ENCODE data around the gene FCRL5.
"Not testable (repeated sequence)": the region's sequence is repeated elsewhere in the genome, so short reads cannot be mapped to it uniquely, and the experiment has no call there.

Gene FCRL5

GRCh38 chr1:157551694-157552693, at the start of gene FCRL5:
FCRL5 (minus strand) TSS chr1:157552515; CDS start chr1:157552362, 153 bp downstream.
- no peak for DNase-seq

- no peak for DNase-seq
Observed at GRCh38 chr1:157600236-157600635, 47.9 kb upstream of the FCRL5 start.

GRCh38 chr1:157597959-157598667, 45.8 kb upstream of the FCRL5 start, which contains the start of gene FCRL4:
FCRL4 (minus strand) TSS chr1:157598085; CDS start chr1:157597944, 141 bp downstream.
- DNase-seq, result no peak

DNA sequence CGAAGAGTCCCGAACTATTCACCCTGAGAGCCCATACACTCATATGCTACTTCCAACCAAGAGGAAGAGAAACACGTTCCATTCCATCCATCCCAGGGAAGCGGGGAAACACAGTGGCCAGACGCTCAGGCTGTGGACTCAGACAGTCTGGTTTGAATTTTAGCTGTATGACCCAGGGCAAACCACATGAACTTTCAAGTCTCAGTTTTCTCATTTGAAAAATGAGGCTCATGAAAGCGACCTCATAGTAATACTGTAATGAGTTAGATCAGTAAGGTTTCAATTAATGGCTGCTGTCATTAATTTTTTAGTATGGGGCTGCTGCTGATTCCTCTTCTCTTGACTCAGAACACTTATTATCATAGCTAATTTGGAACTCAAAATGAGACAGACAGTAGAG, 44.1 kb upstream of the FCRL5 start:
- no peak for DNase-seq

GRCh38 chr1:157595356-157595755, 43.0 kb upstream of the FCRL5 start:
- no peak for DNase-seq

GRCh38 chr1:157585984-157586383, 33.7 kb upstream of the FCRL5 start:
- DNase-seq, result no peak

DNA sequence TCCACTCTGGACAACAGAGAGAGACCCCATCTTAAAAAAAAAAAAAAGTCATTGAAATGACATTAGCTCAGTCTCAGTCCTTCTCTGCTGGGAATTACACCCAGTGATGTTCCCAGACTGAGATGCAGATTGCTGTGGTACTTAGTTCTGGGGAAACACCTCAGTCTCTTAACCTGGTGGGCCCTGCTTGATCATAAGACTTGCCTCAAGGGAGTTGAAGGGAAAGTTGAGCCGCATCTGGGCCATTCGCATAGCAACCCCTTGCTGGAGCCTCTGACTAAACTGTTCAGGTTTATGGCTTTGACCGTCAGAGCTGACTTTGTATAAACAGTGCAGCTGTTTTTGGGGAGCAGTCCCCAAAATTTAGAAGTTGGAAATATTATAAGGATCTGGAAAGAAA, 32.2 kb upstream of the FCRL5 start:
- no peak for DNase-seq

DNA sequence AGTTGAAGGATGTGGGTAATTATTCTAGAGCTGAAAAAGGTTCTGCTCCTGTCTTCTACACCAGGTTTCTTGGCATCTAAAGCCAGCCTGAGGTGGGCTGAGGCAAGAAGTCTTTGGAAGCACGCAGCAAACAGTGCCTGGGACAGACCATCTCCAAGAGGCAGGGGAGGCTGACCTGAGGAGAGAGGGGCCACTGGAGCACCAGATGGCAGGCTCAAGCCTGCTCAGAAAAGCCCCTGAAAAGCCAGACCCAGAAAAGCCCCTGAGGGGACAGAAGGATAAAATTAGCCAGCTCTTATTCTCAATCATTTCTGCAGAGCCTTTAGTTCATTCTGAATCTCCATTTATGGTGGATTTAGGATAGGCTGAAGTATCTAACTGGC, 28.5 kb upstream of the FCRL5 start:
- no peak for DNase-seq

- peak; percentile 26 for DNase-seq
Observed at GRCh38 chr1:157580179-157580827, 28.0 kb upstream of the FCRL5 start.

DNA sequence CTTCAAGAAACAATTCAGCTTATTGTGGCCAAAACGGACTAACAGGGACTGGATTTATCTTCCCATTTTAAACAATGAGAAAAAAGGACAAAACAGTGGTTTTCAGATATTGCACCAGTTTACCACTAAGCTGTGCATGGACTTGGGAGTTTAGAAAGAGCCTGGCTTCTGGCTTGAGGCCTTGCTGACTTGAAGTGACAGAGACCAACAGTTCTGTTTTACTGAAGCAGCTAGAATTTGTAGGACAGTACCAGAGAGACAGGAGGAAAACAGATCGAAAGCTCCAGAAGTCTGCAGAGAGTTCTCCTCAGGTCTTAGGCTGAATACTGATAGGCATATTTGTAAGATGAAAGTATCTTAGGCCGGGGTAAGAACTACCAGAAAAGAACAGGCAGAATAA, 25.1 kb upstream of the FCRL5 start:
- DNase-seq, result no peak

- no peak for DNase-seq
Observed at GRCh38 chr1:157575744-157576143, 23.4 kb upstream of the FCRL5 start.

DNA sequence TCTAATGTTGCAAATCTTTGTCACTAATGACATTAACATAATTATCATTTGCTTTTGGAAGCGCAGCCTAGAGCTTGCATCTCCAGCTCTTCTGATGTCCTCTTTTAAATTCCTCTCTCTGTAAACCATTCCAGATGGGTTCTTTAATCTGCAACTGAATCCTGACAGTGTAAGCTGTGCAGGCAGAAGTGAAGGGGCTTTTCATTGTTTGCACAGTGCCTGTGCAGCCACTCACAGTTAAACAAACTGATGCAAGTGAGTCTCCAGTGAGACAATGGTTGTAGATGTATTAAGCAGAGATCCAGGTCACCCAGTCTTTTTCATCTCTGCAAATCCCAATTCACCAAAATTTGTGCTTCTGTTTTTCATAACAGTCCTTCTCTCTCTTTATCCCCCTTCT, 22.5 kb upstream of the FCRL5 start:
- DNase-seq, result no peak

DNA sequence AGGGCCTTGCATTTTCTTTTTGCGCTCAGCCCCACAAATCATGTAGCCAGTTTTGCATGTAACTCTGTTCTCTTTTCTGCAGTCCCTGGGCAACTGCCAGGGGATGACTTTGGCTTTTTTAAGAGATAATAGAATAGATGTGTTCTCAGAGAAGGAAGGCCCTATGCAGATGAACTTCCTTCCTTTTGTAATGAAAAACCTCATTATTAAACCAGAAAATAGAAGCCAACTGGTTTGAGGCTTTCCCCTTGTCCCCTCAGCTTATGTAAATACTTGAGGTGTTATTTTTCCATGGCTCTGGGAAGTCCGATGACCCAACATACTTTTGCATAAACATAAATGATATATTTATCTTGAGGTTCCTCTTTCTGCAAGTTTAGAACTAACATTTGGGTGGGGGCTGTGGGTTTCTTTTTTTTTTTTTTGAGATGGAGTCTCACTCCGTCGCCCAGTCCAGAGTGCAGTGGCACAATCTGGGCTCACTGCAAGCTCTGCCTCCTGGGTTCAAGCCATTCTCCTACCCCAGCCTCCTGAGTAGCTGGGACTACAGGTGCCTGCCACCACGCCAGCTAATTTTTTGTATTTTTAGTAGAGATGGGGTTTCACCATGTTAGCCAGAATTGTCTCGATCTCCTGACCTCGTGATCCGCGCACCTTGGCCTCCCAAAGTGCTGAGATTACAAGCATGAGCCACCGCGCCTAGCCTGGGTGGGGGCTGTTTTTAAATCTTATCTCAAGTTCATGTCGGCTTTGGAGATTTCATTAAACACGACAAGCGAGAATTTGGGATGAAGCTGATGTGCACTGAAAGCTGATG, 14.4 kb upstream of the FCRL5 start:
- DNase-seq, result no peak

DNA sequence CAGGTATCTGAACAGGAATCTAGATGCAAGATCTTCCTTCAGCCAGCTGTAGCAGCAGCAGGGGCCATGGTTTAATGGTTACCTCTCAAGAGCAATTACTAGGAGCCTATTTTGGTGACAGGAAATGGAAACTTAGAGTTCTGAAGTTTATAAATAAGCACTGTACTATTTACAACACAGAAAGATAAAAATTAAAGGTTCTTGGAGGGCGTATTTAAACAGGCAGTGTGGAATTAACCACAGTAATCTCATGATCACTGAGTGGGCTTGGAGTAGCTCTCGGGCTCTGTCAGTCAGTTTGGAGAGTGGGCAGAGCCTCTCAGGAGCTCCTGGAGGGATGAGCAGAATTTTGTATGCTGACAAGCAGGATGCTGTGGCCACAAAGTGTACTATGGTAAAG, 10.2 kb upstream of the FCRL5 start:
- no peak for DNase-seq

GRCh38 chr1:157558119-157558518, 5.8 kb upstream of the FCRL5 start:
- DNase-seq, result no peak

DNA sequence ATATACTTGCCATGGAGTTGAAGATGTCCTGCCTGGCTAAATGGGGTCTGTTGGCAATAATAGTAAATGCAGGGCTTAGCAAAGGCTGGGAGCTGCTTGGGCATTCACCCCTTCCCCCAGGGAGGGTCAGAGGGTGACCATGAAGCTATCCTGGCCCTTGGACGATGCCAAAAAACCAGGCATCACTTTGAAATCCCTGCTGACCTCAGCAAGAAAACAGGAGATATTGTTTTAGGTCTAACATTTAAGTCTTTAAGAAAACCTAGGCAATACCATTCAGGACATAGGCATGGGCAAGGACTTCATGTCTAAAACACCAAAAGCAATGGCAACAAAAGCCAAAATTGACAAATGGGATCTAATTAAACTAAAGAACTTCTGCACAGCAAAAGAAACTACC, 4.2 kb downstream of the FCRL5 start:
- DNase-seq, result not testable (repeated sequence)

- DNase-seq, result no peak
Observed at GRCh38 chr1:157542676-157543075, 9.6 kb downstream of the FCRL5 start.

- DNase-seq, result no peak
Observed at GRCh38 chr1:157540852-157541251, 11.5 kb downstream of the FCRL5 start.

DNA sequence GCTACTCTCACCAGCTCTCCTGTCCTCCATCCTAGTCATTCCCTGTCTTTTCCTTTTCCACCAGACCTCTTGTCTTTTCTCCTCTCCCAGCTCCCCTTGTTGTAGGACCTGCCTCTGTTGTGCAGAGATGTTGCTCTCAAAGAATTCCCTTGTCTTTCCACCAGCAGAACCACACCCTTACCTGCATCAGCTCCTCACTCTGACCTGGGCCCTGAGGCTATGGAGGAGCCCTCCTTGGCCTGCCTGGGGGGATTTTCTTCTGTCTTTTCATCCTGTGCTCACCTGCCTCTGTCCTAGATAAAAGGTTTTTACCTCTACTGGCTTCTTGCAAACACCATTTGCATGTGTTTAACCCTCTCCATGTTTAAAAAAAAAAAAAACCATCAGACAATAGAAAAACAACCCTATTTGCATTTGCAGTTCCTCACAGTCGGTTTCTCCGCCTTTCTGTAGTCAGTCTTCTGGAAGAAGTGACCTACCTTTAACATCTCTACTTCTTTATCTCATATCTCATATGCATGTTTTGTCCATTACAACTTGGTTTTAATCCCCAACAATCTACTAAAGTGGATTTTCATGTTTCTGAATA, 12.1 kb downstream of the FCRL5 start:
- DNase-seq, result no peak

GRCh38 chr1:157539568-157539967, 12.7 kb downstream of the FCRL5 start:
- no peak for DNase-seq

- no peak for DNase-seq
Observed at GRCh38 chr1:157532569-157532968, 19.7 kb downstream of the FCRL5 start.

Measured in COR-L47 (cell line).